GM18507 (cell line): ENCODE data around the gene GABRB1.

ENCODE experiments used
- DNase-seq: peaks from one replicate; pipeline ENCODE4 v3.0.0; 2011; ENCODE audit warnings: low read depth; ENCODE audit not compliant: insufficient read length; ENCODE audit errors: extremely low spot score
- FAIRE-seq: peaks from 2 replicates; lab custom pipeline; 2011; peaks lifted over from hg19 to GRCh38; lab: Jason Lieb, UNC

Gene GABRB1

DNA sequence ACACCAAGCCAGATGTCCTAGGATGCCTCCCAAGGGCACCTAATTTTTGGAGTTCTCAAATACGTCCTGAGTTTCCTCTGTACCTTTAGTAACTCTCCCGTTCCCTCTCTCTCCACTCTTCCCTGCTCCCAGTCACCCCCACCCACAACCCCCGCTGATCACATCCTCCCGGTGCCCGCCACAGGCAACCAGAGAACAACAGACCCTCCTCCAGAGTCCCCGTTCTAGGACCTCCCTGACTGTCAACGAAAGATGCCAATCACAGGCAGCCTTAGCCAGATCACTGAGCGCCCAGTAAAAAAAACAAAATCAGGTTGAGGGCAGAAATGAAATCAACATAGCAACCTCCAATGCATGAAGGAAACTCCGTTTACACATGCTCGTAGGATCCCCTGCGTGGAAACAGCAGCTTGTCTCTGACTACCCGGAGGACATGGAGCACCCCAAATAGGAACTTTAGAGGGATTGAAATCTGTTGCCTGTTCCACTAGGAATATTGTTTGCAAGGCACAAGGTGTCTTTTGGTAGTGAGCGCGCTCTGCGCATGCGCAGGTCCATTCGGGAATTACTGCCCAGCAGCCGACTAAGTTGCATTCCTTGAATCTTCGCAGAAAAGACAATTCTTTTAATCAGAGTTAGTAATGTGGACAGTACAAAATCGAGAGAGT is at the start of gene GABRB1:
Gene GABRB1 (plus strand): TSS at position 557 of the 668 bp plus-strand sequence.
- FAIRE-seq (peak; percentile 31), DNase-seq (no peak)

DNA sequence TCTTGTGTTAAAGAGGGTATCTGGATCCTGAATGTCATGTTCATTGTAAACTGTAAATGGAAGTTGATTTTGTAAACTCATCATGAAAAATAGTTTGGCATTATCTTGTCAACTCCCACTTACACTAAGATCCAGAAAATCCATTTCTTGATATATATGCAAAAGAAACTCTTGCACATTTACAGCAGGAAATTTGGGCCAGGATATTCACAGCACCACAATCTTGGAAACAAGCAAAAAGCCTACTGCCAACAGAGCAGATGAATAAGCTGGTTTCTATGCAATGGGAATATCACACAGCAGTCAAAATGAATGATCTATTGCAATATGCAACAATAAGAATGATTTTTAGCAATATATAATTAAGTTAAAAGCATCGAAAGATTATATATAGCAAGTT is 46.6 kb upstream of the GABRB1 start:
- no peak for FAIRE-seq
- DNase-seq, result no peak

DNA sequence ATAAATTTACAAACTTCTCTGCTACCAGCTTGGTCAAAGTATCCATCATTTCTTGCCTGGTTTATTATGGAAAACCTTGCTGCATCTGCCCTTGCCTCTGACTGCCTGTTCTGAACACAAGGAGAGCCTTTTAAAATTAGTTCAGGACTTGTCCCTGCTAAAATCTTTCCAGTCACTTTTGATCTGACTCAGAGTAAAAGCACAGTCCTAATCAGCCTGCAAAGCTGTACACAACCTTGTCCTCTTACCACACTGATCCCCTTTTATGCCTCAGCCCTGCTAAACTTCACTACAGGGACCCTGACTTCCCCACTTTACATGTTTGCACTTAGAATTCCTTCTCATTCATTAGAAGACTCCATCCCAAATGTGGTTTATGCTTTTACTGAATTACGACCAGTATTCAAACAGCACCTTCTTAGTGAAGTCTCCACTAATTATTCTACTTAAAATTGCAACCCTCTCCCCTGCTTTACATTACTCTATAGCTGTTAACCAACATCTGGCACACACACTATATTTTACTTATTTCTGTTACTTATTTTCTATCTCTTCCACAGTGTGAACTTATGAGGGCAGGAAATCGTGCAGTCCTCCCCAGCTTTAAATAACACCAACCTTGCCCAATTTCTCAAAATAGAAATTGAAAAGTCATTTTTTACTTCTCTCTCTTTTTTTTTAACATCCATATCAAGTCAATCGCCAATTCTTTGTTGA is 44.3 kb upstream of the GABRB1 start:
- FAIRE-seq (peak; percentile 21), DNase-seq (no peak)

DNA sequence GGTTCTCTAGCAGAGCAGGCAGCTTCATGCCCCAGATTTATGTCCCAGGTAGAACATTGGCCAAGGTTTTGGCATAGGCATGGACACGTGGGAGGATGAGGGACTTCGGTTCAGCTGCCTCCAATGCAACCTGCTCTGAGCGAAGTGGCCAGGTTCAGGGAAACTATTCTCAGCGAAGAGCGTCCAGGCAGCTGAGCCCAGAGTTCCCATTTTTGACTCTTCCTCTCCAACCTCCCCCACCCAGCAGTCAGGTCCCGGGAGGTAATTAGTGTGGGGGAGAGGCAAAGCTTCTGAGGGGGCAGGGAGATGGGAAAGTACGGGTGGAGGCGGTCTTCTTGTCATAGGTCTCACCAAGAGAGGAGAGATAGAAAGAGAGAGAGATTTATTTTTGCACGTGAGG is 39.0 kb upstream of the GABRB1 start:
- DNase-seq, result no peak
- no peak for FAIRE-seq

DNA sequence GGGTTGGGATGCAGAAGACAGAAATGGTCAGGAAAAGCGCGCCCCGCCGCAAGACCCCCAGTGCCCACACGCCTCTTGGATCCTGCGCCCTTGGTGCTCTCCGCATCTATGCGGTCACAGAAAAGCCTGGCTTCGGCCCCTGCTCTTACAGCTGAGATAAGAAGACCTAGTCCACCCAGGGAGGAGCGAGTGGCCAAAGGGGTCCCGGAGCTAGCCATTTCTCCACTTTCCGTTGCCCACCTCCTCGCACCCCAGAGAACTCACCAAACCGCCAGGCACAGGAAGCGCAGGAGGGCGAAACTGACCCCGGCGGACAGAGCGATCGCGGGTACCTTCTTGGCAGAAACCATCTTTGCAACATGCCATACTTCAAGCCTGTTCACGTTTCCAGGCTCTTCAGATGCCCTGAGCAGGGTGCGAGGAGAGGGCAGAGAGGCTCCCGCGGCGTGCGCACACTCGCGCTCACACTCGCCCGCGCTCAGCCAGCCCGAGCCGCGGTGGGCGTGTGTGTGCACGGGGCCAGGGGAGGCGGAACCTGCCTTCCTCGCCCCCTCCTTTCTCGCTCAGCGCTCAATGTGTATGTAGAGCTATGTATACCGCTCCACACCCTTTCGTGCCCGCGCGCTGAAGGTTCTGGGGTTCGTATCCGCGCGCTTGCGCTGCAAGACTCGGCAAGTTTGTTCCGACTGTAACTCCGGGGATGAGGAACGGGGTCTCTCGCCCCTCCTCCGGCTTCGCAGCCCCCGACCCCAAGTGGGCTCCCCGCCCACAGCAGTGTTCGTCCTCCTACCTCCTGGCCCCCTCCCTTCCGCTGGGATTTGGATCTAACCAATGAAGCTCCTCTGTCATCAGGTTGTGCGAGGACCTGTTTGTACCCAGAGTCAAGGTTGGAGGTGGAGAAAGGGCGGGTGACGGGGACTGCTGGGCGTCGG is 38.0 kb upstream of the GABRB1 start, which contains the start of gene GABRA4:
Gene GABRA4 (minus strand): TSS at position 507 of the 932 bp plus-strand sequence. CDS start 157 bp downstream, at position 350.
- DNase-seq (no peak), FAIRE-seq (no peak)

DNA sequence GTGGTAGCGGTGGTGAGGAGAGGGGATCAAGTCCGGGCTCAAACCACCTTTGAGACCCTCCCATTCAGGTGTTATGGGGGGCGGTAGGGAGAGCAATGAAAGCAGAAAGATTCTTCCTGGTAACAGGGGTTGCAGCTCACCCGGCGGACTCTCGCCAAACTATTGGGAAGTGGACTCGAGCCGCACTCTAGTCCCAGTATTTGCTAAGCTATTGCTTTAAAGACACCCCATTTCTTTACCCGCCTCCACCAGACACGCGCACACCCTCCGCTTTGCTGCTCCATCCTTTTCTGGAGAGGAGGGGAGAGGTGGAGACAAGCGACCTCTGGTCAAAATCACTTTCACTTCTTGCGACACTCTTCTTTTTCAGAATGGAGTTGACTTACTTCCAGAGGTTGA is 37.4 kb upstream of the GABRB1 start:
- FAIRE-seq (no peak), DNase-seq (no peak)

DNA sequence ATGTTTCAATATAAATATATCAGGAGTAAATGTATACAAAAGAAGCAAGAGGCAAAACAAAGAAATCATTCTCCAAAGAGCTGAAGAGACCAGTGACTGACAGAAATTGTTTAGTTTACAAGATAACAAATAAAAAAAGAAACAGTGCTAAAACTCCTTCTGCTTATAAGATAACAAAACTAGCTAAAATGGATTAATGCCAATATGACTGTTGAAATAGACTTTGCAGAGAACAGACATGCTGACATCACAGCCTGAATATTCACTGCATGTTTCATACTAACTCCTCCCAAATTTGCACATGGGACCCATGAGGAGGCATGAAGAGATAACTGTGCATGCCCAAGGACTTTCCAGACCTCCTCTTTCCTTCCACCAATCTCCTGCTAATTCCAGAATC is 31.8 kb upstream of the GABRB1 start:
- DNase-seq (no peak), FAIRE-seq (no peak)

DNA sequence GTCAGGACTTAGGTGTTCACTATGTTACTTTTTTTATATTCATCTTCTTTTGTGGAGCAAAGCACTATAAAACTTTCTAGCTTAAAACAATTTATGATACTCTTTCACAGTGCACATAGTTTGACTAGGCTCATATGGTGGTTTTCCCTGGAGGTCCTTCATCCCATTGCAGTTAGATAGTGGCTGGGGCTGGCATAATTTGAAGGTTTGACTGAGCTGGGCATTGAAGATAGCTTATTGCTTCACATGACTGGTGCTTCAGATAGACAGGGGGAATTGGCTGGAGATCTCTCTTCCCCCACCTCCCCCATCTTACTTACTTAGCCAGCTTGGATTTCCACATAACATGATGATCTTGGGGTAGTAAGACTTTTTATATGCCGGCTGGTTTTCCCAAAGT is 31.0 kb upstream of the GABRB1 start:
- DNase-seq, result no peak
- FAIRE-seq, result no peak

DNA sequence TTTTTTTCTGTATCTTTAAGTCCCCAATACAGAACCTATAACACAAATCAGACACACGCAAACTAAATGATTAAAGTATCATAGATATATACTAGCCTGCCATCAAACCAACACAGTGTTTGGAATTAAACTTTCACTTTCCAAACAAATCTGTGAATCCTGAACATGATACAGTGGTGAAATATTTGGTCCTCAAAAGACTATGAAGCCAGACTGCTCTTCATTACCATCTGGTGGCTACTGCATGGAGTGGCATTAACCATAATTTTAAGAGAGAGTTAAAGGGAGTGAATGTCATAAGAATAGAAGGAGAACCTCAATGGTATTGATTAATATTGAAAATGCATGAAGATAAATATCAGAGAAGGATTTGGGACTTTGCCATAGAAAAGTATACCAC is 28.8 kb upstream of the GABRB1 start:
- DNase-seq (no peak), FAIRE-seq (peak; percentile 56)

DNA sequence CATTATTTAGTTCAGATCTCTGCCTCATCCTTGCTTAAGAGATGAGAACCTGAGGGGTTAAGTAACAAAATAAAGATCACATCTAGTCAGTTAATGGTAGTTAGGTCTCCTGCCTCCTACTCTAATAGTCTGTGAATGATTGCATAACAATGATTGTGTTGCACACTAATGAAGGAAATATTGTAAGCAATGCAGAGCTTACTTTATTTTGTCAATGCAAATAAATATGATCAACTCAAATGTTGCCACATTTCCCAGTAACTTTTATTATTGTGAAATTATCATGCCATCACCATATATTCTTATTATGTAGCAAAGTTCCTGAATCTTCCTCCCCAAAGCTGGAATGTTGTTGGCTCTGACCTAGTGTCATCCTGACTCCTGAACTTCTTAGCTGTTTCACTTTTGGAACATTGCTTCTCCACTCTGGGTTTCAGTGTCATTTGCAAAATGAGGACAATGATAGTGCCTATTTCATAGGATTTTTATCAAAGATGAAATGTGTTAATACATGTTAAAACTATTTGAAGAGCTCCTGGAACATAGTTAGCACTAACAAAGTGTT is 20.9 kb upstream of the GABRB1 start:
- FAIRE-seq, result peak; percentile 9
- no peak for DNase-seq

DNA sequence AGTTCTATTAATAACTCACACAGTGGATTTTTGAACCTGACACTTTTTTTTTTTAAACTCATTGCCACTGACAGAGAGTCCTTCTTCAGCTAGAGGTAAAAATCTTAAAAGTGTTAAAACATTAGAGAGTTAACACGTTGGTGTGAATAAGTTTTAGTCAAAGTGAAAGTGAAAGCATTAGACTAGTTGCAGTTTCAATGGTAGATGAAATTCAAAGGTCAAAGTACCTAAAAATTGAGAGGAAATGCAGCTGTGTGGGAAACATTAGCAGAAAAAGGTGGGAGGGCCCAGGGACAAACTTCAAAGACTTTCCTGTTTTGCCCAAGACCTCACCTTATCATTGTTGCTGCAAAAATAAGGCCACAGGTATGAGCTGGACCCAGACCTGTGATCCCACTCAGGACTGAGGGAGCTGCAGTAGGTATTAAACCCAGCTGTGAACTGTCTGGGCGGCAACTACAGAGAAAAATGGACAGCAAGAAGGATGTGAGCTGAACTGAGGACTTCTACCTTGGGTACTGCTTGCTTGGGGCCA is 20.4 kb upstream of the GABRB1 start:
- DNase-seq (peak; percentile 17), FAIRE-seq (peak; percentile 92)

DNA sequence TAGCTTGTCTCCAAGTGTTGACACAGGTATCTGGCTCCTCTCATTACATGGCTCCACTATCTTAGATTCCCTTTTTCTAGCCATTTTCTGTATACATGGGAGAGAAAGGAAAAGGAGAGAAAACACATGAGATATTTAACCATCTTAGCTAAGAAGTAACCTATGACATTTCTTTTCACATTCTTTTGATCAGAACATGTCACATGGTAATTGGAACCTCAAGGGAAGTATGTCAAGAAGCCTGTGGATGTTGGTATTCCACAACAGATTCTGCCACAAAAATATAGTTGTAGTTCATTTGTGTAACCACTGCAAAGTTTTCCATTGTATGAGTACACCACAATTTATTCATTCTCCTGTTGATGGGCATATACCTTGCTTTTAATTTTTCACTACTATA is 18.7 kb upstream of the GABRB1 start:
- FAIRE-seq (no peak), DNase-seq (no peak)

DNA sequence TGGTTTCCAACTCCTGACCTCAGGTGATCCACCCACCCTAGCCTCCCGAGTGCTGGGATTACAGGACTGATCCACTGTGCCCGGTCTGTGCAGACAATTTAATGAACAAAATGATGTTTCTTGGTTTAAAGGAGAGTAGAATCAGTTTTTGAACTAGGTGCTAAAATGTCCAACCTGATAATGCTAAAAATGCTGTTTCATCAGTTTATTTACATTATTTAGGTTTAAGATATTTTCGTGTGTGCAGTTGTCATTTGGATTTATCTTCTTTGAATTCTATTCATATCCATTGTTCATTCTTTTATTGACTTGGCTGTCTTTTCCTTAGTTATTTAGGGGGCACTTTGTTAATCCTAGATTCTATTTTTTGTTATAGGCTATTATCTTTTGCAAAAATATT is 18.0 kb upstream of the GABRB1 start:
- no peak for DNase-seq
- FAIRE-seq, result no peak

DNA sequence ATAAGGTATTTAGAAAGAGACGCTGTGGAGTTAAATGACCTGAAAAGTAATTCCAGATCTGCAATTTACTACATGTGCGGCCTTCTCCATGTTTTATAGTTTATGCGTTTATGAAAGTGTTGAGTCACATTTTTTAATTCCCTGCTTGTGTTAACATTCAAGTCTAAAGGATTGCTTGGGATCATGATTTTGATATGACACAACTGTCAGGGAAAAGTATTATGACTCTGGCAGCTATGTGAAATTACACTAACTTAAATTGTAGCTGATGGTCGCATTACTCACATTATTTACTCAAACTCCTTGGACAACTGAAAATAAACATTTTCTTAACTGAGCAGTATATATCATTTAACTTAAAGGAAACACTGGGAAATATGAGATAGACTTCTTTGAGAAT is 14.3 kb upstream of the GABRB1 start:
- DNase-seq (no peak), FAIRE-seq (no peak)

DNA sequence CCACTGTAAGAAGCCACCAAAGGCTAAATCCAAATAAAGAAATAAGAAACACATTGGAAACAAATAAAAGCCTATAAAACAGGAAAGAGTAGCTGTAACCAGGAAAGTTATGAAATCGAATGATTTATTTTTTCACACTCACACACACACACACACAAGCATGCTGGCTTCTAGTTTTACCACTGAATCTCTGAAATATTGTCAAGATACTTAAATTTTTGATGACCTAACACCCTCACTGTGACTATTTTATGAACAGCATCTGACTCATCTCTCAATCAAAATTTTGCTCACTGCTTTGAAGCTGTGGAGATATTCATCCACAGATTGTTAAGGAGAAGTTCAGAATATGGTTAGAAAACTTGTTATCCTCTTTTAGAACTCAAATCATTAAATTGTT is 13.9 kb upstream of the GABRB1 start:
- no peak for FAIRE-seq
- DNase-seq, result no peak

DNA sequence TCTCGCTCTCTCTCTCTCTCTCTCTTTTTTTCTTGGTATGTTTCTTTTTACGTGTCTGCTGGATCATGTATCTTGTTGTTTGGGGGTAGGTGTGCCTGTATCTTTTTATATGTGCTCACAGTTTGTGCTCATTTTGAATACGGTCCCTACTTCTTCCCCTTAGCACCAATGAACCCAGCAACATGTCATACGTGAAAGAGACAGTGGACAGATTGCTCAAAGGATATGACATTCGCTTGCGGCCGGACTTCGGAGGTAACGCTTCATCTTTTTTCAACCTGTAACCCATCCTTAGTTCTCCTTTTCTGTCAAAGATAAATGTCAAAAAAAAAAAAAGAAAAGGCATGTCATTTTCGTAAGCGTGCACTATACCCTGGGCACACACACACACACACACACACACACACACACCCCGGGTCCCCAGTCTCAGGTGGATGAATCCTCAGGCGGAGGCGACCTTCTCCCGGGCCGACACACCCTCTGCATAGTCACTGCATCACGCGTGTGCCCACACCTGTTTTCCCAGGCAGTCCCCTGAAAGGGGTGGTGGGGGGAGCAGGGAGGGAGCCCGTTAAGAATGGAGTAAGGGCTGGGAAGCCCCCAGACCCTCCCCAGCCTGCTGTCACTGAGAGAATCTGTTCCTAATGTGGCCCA is 511 bp downstream of the GABRB1 start:
- DNase-seq, result no peak
- FAIRE-seq, result peak; percentile 46

DNA sequence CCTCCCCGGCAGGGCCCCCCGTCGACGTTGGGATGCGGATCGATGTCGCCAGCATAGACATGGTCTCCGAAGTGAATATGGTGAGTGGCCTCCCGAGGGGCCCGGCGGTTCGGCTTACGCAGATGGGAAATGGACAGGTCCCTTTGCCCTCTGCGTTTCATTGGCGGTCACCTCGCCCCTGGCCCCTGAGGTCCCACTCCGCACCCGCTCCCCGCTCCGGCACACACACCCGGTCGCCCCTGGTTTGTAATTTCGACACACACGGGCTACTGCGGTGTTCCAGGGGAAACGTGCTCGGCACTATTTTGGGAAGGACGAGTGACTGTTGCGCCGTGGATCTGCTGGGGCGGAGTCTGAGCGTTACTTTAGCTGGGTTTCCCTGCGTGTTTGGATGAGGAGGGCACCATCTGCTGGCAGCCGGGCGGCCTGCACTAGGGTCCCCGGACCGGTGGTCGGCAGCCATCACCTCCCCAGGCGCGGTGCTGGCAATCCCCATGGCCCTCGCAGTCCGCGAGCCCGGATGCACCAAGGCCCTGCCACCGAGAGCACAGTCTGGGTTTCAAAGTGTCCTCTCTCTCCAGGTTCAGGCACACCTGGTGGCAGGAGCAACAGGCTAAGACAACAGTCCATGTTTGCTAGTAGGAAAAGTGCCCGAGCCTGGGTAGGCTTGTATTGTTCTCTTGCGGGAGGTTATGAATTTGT is 1.2 kb downstream of the GABRB1 start:
- FAIRE-seq, result peak; percentile 69

DNA sequence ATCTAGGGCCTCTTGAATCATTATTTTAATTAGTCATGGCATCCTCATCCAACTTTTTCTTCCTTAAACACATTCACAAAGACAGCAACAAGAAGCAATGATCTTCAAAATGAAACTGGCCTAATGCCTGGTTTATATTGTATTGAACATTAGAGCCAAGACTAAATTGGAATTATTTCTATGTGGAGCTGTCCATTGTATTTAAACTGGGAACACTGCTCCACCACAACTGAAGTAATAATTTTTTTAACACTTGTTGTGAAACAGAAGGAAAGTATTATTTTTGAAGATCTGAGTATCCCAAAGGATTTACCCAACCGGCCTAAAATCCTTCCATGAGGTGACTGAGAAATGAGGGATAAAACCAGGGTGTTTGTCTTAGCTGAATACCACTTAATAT is 6.9 kb downstream of the GABRB1 start:
- DNase-seq (no peak), FAIRE-seq (no peak)

More for the DNA sequence above, 1.2 kb downstream of the GABRB1 start:
- DNase-seq, result peak; percentile 36

DNA sequence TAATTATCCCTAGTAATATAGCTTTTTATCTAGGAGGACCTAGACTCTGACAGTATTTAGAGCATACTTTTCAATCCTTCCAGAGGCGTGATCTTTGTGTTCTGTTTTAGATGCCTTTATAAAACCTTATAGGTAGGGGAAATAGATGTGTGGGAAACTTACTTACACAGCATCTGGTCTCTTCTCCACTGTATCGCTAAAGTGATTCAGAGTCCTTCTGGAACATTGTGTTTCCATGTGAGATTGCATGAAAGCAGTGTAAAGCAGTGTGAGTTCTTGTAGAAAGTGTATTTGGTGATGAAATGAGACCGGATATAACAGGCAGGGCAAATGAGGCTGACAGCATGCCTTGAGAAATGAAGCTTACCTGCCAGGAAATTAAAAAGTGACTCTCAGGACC is 9.5 kb downstream of the GABRB1 start:
- FAIRE-seq (no peak), DNase-seq (no peak)
